ENCODE results near the gene PIGK. TPM values are rescaled to one million over a fixed set of nuclear protein-coding genes. Genes with fewer than 3 reads are reported as not detected.

The PIGK gene
- polyA plus RNA-seq, 1 donor (not counting 4 experiments of a cell fraction or from before 2014, with no cell fraction given): 29.4 TPM

DNA sequence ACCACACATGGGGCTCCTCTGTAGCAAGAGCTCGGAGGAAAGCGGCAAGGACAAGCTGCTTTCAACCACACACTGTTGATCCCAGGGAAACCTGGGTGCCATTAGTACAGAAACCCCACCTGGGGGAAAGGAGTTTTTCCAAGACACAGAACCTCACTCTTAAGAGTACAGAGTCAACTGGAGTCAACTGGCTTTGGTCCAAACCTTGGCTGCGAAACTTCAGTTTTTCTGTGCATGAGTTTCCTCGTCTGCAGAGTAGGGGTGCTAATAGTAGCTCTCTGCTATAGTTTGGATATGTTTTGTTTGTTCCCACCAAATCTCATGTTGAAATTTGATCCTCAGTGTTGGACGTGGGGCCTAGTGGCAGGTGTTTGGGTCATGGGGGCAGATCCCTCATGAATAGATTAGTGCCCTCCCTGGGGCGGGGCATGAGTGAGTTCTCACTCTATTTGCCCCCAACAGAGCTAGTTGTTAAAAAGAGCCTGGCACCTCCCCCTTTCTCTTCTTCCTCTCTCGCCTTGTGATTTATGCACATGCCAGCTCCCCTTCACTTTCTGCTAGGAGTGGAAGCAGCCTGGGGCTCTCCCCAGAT is 161.1 kb downstream of the PIGK start:
- no peak overlapping the region for H3K9ac ChIP-seq (ENCODE audit: control insufficient read depth, extremely low read depth, insufficient read depth, low read length)
- H3K9me1 ChIP-seq (ENCODE audit: control insufficient read depth, extremely low read depth, insufficient read depth, low read length): no peaks in the 10 kb centered on the region
- DNase-seq (ENCODE audit: low read depth, low spot score): no peak
- no peaks in the 10 kb centered on the region for H3K79me2 ChIP-seq (ENCODE audit: control insufficient read depth, insufficient read depth, low read length)
- no peak overlapping the region for H3K4me2 ChIP-seq (ENCODE audit: control insufficient read depth, extremely low read depth, insufficient read depth, low read depth, low read length)
- peaks cover 8% of the 10 kb centered on the region for H3K4me1 ChIP-seq (ENCODE audit: control insufficient read depth, extremely low read depth, insufficient read depth, low read length)
- H3K36me3 ChIP-seq (ENCODE audit: control insufficient read depth in 2 of 2, extremely low read depth in 1 of 2, insufficient read depth in 2 of 2, low read length in 2 of 2): peaks cover 0 to 8% of the 10 kb centered on the region in 2 experiments
- dilution Hi-C loops (cut with MboI; ENCODE audit: extremely low pct_ligation_motif_present, low sequenced_read_pairs): no loop called here
- no peak overlapping the region for H3K27ac ChIP-seq (ENCODE audit: control insufficient read depth, insufficient read depth, low read length)
- H2AFZ ChIP-seq (ENCODE audit: control insufficient read depth, low read length): no peak overlapping the region
- no peak for FAIRE-seq
- H3K9me3 ChIP-seq (ENCODE audit: control insufficient read depth, low read depth, low read length): no peaks in the 10 kb centered on the region
- H3K4me3 ChIP-seq (ENCODE audit: control insufficient read depth in 2 of 3, extremely low read depth in 1 of 3, insufficient read depth in 2 of 3, low read depth in 1 of 3, low read length in 3 of 3): no peak overlapping the region
- no peaks in the 10 kb centered on the region for H4K20me1 ChIP-seq (ENCODE audit: control insufficient read depth, extremely low read depth, insufficient read depth, low read length)
- TF ChIP-seq, protein P1, sequence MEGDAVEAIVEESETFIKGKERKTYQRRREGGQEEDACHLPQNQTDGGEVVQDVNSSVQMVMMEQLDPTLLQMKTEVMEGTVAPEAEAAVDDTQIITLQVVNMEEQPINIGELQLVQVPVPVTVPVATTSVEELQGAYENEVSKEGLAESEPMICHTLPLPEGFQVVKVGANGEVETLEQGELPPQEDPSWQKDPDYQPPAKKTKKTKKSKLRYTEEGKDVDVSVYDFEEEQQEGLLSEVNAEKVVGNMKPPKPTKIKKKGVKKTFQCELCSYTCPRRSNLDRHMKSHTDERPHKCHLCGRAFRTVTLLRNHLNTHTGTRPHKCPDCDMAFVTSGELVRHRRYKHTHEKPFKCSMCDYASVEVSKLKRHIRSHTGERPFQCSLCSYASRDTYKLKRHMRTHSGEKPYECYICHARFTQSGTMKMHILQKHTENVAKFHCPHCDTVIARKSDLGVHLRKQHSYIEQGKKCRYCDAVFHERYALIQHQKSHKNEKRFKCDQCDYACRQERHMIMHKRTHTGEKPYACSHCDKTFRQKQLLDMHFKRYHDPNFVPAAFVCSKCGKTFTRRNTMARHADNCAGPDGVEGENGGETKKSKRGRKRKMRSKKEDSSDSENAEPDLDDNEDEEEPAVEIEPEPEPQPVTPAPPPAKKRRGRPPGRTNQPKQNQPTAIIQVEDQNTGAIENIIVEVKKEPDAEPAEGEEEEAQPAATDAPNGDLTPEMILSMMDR (optimal IDR thresholded peaks at IDR 0.05 in 1 of 3, IDR thresholded peaks at IDR 0.05 in 1 of 3, conservative IDR thresholded peaks at IDR 0.05 in 1 of 3; ENCODE audit: extremely low read depth in 1 of 3, insufficient read depth in 2 of 3, low read length in 3 of 3): no peak
- no peak for TF ChIP-seq EZH2 (IDR thresholded peaks at IDR 0.05; ENCODE audit: low read length)
- H3K27me3 ChIP-seq (ENCODE audit: control insufficient read depth, extremely low read depth, insufficient read depth, low read length): no peaks in the 10 kb centered on the region

DNA sequence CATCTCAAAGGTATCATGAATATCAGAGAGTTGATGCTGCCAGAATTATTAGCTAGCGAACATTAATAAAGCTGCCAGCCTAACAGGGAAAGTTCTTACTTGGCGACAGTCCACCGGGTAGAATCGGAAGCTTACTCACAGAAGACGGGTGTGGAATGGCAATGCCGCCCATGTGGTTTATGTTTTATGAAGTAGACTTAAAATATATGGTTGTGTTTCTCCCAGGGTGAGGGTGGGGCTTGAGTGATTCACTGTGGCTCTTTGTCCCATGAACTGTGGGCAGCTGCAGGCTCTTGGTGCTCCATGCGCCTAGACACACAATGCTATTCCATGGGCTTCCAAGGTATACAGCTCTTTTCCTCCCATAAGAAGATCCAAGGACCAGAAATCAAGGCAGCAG is 162.7 kb downstream of the PIGK start:
- H4K20me1 ChIP-seq (ENCODE audit: control insufficient read depth, extremely low read depth, insufficient read depth, low read length): no peaks in the 10 kb centered on the region
- no peak overlapping the region for H3K4me3 ChIP-seq (ENCODE audit: control insufficient read depth in 2 of 3, extremely low read depth in 1 of 3, insufficient read depth in 2 of 3, low read depth in 1 of 3, low read length in 3 of 3)
- TF ChIP-seq, protein P1 (optimal IDR thresholded peaks at IDR 0.05 in 1 of 3, IDR thresholded peaks at IDR 0.05 in 1 of 3, conservative IDR thresholded peaks at IDR 0.05 in 1 of 3; ENCODE audit: extremely low read depth in 1 of 3, insufficient read depth in 2 of 3, low read length in 3 of 3): no peak
- TF ChIP-seq EZH2 (IDR thresholded peaks at IDR 0.05; ENCODE audit: low read length): no peak
- no peak overlapping the region for H3K9ac ChIP-seq (ENCODE audit: control insufficient read depth, extremely low read depth, insufficient read depth, low read length)
- dilution Hi-C loops (cut with MboI; ENCODE audit: extremely low pct_ligation_motif_present, low sequenced_read_pairs): no loop called here
- H3K9me3 ChIP-seq (ENCODE audit: control insufficient read depth, low read depth, low read length): no peaks in the 10 kb centered on the region
- no peak overlapping the region for H3K27ac ChIP-seq (ENCODE audit: control insufficient read depth, insufficient read depth, low read length)
- peaks cover 8% of the 10 kb centered on the region for H3K4me1 ChIP-seq (ENCODE audit: control insufficient read depth, extremely low read depth, insufficient read depth, low read length)
- peaks cover 0 to 8% of the 10 kb centered on the region in 2 experiments for H3K36me3 ChIP-seq (ENCODE audit: control insufficient read depth in 2 of 2, extremely low read depth in 1 of 2, insufficient read depth in 2 of 2, low read length in 2 of 2)
- H2AFZ ChIP-seq (ENCODE audit: control insufficient read depth, low read length): no peak overlapping the region
- FAIRE-seq (no peak), DNase-seq (ENCODE audit: low read depth, low spot score) (peak; percentile 38)
- no peaks in the 10 kb centered on the region for H3K9me1 ChIP-seq (ENCODE audit: control insufficient read depth, extremely low read depth, insufficient read depth, low read length)
- no peak overlapping the region for H3K4me2 ChIP-seq (ENCODE audit: control insufficient read depth, extremely low read depth, insufficient read depth, low read depth, low read length)
- H3K79me2 ChIP-seq (ENCODE audit: control insufficient read depth, insufficient read depth, low read length): no peaks in the 10 kb centered on the region
- H3K27me3 ChIP-seq (ENCODE audit: control insufficient read depth, extremely low read depth, insufficient read depth, low read length): no peaks in the 10 kb centered on the region

All from keratinocyte (primary cell).